ENCODE results near the gene ANKRD52. TPM values are rescaled to one million over a fixed set of nuclear protein-coding genes. Genes with fewer than 3 reads are reported as not detected.
"Not testable (repeated sequence)": the region's sequence is repeated elsewhere in the genome, so short reads cannot be mapped to it uniquely, and the experiment has no call there.

Gene ANKRD52
- total RNA-seq, 2 donors from 2014 or later = 30.8 to 33.4 TPM

GRCh38 chr12:56206452-56207166 is 51.6 kb downstream of the ANKRD52 start:
- ATAC-seq (peak; percentile 60), DNase-seq (peak in 1 of 3 donors; percentile 21)
- no peaks in the 10 kb centered on the region for H3K9me3 ChIP-seq (ENCODE audit: control insufficient read depth, low read length, poor library complexity, severe bottlenecking)
- peaks cover 16% of the 10 kb centered on the region for H3K4me1 Mint-ChIP-seq
- H3K27ac Mint-ChIP-seq = peak overlapping the region; percentile 67
- H3K27me3 Mint-ChIP-seq = no peaks in the 10 kb centered on the region
- H3K36me3 Mint-ChIP-seq (ENCODE audit: low read depth) = peaks cover 11% of the 10 kb centered on the region
- peak overlapping the region; percentile 25 for H3K4me3 Mint-ChIP-seq

- Mint-ChIP-seq H3K4me3 (no peak overlapping the region), H3K36me3 (ENCODE audit: low read depth) (peaks cover 8% of the 10 kb centered on the region), H3K27me3 (no peaks in the 10 kb centered on the region), H3K4me1 (peaks cover 13% of the 10 kb centered on the region), H3K27ac (no peak overlapping the region)
- no peaks in the 10 kb centered on the region for H3K9me3 ChIP-seq (ENCODE audit: control insufficient read depth, low read length, poor library complexity, severe bottlenecking)
- DNase-seq = no peak
- no peak for ATAC-seq
These were observed 52.7 kb downstream of the ANKRD52 start for GRCh38 chr12:56205445-56205844.

- Mint-ChIP-seq H3K4me3 (no peak overlapping the region), H3K27ac (peak overlapping the region; percentile 41), H3K36me3 (ENCODE audit: low read depth) (peaks cover 8% of the 10 kb centered on the region), H3K27me3 (no peaks in the 10 kb centered on the region), H3K4me1 (peaks cover 13% of the 10 kb centered on the region)
- ATAC-seq (no peak), DNase-seq (no peak)
- H3K9me3 ChIP-seq (ENCODE audit: control insufficient read depth, low read length, poor library complexity, severe bottlenecking) = no peaks in the 10 kb centered on the region
These were observed 53.9 kb downstream of the ANKRD52 start for GRCh38 chr12:56204275-56204674.

DNA sequence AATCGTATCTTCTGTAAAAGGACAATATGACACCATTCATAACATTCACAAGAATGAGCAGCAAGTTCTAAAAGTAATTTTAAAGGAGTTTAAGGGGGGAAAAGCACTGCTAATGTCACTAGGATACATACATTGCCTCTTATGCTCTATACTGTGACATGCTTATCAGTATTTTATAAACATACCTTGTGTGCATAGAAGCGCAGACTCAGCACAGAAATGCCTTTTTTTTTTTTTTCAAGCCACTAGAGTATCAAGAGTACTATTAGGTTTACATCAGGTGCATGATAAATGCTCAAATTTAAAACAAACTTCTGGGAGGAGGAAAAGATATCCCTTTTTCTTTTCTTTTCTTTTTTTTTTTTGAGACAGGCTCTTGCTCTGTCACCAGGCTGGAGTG is 55.3 kb downstream of the ANKRD52 start:
- H3K4me1 Mint-ChIP-seq = peaks cover 13% of the 10 kb centered on the region
- ATAC-seq = no peak
- DNase-seq = no peak
- H3K36me3 Mint-ChIP-seq (ENCODE audit: low read depth) = peaks cover 8% of the 10 kb centered on the region
- no peak overlapping the region for H3K27ac Mint-ChIP-seq
- H3K9me3 ChIP-seq (ENCODE audit: control insufficient read depth, low read length, poor library complexity, severe bottlenecking) = no peaks in the 10 kb centered on the region
- H3K4me3 Mint-ChIP-seq = no peak overlapping the region
- no peaks in the 10 kb centered on the region for H3K27me3 Mint-ChIP-seq

GRCh38 chr12:56202366-56202765 is 55.8 kb downstream of the ANKRD52 start:
- Mint-ChIP-seq H3K4me1 (peaks cover 11% of the 10 kb centered on the region), H3K4me3 (no peak overlapping the region), H3K27ac (no peak overlapping the region), H3K27me3 (no peaks in the 10 kb centered on the region), H3K36me3 (ENCODE audit: low read depth) (peaks cover 6% of the 10 kb centered on the region)
- DNase-seq = no peak
- H3K9me3 ChIP-seq (ENCODE audit: control insufficient read depth, low read length, poor library complexity, severe bottlenecking) = no peaks in the 10 kb centered on the region
- ATAC-seq = no peak

DNA sequence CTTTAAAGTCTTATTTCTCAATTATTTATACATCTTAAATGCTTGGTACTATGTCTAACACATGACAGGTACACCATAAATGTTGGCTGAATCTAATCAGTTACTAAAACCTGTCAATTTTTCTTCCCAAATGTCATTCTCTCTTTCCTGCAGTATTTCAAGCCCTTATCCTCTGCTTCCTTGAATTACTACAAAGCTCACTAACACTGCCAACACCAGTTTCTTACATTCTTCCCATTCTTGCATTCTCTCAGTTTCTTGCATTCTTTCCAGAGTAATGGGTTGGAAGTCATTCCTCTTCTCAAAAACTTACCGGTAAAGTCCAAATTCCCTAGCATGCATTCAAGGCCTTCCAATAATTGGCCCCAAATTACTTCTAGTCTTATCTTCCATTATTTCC is 59.3 kb downstream of the ANKRD52 start:
- no peak for ATAC-seq
- Mint-ChIP-seq H3K27ac (peak overlapping the region; percentile 72), H3K4me3 (no peak overlapping the region), H3K27me3 (no peaks in the 10 kb centered on the region), H3K4me1 (peaks cover 8% of the 10 kb centered on the region), H3K36me3 (ENCODE audit: low read depth) (peaks cover 7% of the 10 kb centered on the region)
- H3K9me3 ChIP-seq (ENCODE audit: control insufficient read depth, low read length, poor library complexity, severe bottlenecking) = no peaks in the 10 kb centered on the region
- no peak for DNase-seq

GRCh38 chr12:56197921-56198635 is 60.1 kb downstream of the ANKRD52 start:
- ATAC-seq (no peak), DNase-seq (no peak)
- H3K4me1 Mint-ChIP-seq = peaks cover 13% of the 10 kb centered on the region
- no peaks in the 10 kb centered on the region for H3K27me3 Mint-ChIP-seq
- H3K36me3 Mint-ChIP-seq (ENCODE audit: low read depth) = peaks cover 7% of the 10 kb centered on the region
- H3K9me3 ChIP-seq (ENCODE audit: control insufficient read depth, low read length, poor library complexity, severe bottlenecking) = no peaks in the 10 kb centered on the region
- H3K4me3 Mint-ChIP-seq = no peak overlapping the region
- peak overlapping the region; percentile 72 for H3K27ac Mint-ChIP-seq

DNA sequence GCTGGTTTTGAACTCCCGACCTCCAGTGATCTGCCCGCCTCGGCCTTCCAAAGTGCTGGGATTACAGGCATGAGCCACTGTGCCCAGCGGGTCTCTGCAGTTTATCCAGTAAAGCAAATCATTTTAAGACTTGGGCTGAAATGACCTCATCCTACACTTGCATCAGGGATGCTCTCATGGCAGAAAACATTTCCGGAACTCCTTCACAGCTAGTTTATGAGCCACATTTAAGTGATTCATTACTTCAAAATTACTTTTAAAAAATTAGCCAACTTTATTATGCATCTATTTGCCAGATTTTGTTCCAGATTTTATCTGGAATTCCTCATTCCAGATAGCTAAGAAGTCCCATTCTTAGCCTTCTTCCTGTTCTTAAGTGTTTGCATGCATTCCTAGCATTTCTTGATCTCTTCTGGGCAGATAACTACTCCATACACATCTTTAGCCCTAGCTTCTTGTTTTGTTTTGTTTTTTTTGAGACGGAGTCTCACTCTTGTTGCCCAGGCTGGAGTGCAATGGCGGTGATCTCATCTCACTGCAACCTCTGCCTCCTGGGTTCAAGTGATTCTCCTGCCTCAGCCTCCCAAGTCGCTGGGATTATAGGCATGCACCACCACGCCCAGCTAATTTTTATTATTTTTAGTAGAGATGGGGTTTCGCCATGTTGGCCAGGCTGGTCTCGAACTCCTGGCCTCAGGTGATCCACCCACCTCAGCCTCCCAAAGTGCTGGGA is 61.2 kb downstream of the ANKRD52 start:
- DNase-seq; ATAC-seq; H3K36me3 Mint-ChIP-seq (ENCODE audit: low read depth); H3K27ac Mint-ChIP-seq; H3K27me3 Mint-ChIP-seq; H3K9me3 ChIP-seq (ENCODE audit: control insufficient read depth, low read length, poor library complexity, severe bottlenecking); H3K4me3 Mint-ChIP-seq: not testable (repeated sequence)
- H3K4me1 Mint-ChIP-seq = peaks cover 16% of the 10 kb centered on the region

GRCh38 chr12:56193025-56193578 is 65.1 kb downstream of the ANKRD52 start:
- ATAC-seq (no peak), DNase-seq (peak; percentile 25 to 62 (median 34))
- Mint-ChIP-seq H3K36me3 (ENCODE audit: low read depth) (peaks cover 13% of the 10 kb centered on the region), H3K4me3 (peak overlapping the region; percentile 4), H3K4me1 (peaks cover 34% of the 10 kb centered on the region), H3K27ac (peak overlapping the region; percentile 79), H3K27me3 (peaks cover 4% of the 10 kb centered on the region)
- H3K9me3 ChIP-seq (ENCODE audit: control insufficient read depth, low read length, poor library complexity, severe bottlenecking) = no peaks in the 10 kb centered on the region

DNA sequence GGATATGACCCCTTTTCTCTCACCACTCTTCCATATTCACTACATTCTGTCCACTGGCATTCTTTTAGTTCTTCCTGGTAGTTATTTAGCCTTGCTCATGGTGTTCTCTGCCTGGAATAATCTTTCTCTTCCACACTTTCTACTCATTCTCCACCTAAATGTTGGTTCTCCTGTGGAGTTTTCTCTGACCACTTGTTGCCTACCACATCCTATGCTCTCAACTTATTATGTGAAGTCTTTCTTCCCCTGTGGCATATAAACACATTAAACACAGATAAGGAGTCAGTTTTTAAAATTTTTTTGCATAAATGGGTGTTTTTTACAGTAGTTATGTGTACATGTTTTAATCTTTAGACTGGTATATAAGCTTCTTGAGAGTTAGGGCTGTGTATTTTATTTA is 65.6 kb downstream of the ANKRD52 start:
- no peak for DNase-seq
- peaks cover 13% of the 10 kb centered on the region for H3K36me3 Mint-ChIP-seq (ENCODE audit: low read depth)
- no peaks in the 10 kb centered on the region for H3K9me3 ChIP-seq (ENCODE audit: control insufficient read depth, low read length, poor library complexity, severe bottlenecking)
- H3K4me1 Mint-ChIP-seq = peaks cover 39% of the 10 kb centered on the region
- H3K4me3 Mint-ChIP-seq = peak overlapping the region; percentile 61
- peak overlapping the region; percentile 79 for H3K27ac Mint-ChIP-seq
- H3K27me3 Mint-ChIP-seq = peaks cover 4% of the 10 kb centered on the region
- ATAC-seq = no peak

DNA sequence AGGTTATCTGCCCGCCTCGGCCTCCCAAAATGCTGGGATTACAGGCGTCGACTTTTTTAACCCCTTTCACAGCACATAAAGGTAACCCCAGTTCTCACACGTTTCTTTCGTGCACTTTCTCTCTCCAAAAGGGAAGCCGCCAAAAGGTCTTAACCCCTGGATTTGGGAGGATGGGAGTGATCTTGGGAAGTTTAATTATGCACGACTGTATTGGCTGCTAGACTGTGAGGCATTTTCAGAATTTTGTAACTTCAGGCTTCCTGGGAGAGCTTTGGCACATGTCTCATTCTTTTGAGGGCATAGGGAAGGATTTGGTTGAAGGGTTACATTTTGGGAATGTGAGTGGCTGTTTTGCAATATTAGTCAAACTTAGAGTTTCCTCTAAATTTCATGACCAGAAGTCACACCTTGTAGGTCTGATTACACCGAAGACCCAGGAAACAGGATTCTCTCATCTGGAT is 67.5 kb downstream of the ANKRD52 start:
- Mint-ChIP-seq H3K4me3 (peak overlapping the region; percentile 99), H3K27me3 (peaks cover 4% of the 10 kb centered on the region), H3K36me3 (ENCODE audit: low read depth) (peaks cover 15% of the 10 kb centered on the region), H3K4me1 (peaks cover 50% of the 10 kb centered on the region), H3K27ac (peak overlapping the region; percentile 100)
- DNase-seq (no peak), ATAC-seq (no peak)
- no peaks in the 10 kb centered on the region for H3K9me3 ChIP-seq (ENCODE audit: control insufficient read depth, low read length, poor library complexity, severe bottlenecking)

GRCh38 chr12:56189918-56190694 is 68.1 kb downstream of the ANKRD52 start:
- H3K27me3 Mint-ChIP-seq = peaks cover 4% of the 10 kb centered on the region
- H3K4me1 Mint-ChIP-seq = peaks cover 52% of the 10 kb centered on the region
- peak; percentile 32 for ATAC-seq
- no peaks in the 10 kb centered on the region for H3K9me3 ChIP-seq (ENCODE audit: control insufficient read depth, low read length, poor library complexity, severe bottlenecking)
- H3K27ac Mint-ChIP-seq = peak overlapping the region; percentile 100
- DNase-seq = peak; percentile 41 to 61 (median 59)
- H3K4me3 Mint-ChIP-seq = peak overlapping the region; percentile 99
- peaks cover 15% of the 10 kb centered on the region for H3K36me3 Mint-ChIP-seq (ENCODE audit: low read depth)
